GM18858 (cell line): ENCODE data around the gene VWF.

Source experiments
- ATAC-seq: cut with Tn5 transposase; IDR thresholded peaks from one replicate; pipeline ENCODE4 v1.9.1; 2021; ENCODE audit not compliant: unreplicated experiment

Gene VWF

DNA sequence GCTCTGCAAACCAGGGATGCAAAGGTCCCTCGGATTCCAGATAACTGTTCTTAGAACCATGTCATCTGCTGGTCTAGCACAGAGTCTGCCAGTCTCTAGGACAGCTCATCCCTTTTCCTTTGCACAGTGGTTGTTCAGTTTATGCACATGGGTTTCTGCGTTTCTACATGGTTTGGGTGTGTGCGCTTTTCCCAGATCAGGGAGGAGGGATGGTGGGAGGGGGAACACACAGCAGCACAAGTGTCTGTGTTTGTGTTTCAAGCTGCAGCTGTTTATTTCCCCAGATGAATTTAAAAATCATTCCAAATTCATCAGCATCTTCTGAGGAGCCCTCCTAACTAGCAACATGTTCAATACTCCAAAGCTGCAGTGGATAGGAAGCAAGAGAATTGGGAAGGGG, 224.8 kb downstream of the VWF start:
- no peak for ATAC-seq

DNA sequence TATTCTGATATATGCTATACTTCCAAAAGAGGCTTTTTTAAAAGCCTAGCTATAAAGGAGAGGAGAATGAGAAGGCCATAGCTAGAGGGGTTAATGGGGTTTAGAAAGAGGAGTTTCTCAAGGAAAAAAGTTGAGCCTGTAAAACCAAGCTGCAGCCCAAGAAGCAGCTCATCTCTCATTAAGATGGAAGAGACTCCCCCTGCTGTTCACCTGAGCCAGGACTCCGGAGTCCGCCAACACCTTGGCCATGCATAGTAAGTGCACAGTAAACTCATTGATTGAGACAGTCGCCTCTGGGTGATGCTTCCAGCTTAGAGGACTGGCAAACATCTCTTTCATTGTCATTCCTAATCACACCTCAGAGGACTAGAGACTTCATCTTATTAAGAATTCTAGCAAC, 225.6 kb downstream of the VWF start:
- no peak for ATAC-seq
